HG03196 (cell line): ENCODE data around the gene NELL2.
"Not testable (repeated sequence)": the region's sequence is repeated elsewhere in the genome, so short reads cannot be mapped to it uniquely, and the experiment has no call there.

ENCODE experiments used
- ATAC-seq: cut with Tn5 transposase; IDR thresholded peaks from one replicate; pipeline ENCODE4 v1.9.1; 2021; ENCODE audit not compliant: unreplicated experiment

The NELL2 gene

GRCh38 chr12:44875954-44876543 is at the start of gene NELL2:
Gene NELL2, minus strand, starts transcription at chr12:44876315. Its CDS starts 446 bp downstream, at chr12:44875869.
- ATAC-seq, result no peak

GRCh38 chr12:44921736-44922135 is 45.6 kb upstream of the NELL2 start:
- ATAC-seq, result no peak

GRCh38 chr12:44917141-44917540 is 41.0 kb upstream of the NELL2 start:
- ATAC-seq, result no peak

DNA sequence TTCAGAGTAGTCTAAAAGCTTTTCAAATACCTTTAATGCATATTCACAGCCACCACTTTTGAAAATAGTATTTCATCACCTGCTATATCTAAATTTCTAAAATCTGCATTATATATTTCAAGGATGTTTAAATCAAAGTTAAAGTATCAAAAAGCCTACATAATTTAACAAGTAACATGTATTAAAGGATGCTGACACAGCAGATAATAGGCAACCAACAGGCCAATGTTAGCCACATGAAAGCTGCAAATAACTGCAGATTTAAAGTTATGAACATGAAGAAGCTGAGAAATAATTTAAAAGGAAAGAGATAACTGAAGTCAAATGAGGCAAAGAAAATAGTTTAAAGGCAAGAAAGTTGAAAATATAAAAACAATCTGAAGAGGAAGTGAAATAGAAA is 39.8 kb upstream of the NELL2 start:
- no peak for ATAC-seq

DNA sequence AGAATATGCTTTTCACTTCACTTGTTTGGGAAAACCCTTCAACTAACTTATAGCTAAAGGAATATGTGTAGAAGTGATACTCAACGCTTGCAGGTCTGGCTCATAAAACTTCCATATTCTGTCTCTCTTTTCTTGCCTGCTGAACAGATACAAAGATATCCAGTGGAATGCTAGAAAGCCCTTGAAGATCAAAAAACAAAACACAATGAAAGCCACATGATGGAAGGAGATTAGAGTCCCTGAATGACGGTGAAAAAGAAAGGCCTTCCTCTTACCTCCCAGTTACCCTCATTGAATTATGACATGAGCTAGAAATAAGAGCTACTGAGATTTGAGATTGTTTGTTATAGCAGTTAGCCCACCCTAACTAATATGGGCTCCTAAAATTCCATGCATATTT is 28.2 kb upstream of the NELL2 start:
- ATAC-seq, result no peak

GRCh38 chr12:44898108-44898507 is 22.0 kb upstream of the NELL2 start:
- not testable (repeated sequence) for ATAC-seq

- no peak for ATAC-seq
Measured at GRCh38 chr12:44889926-44890325, 13.8 kb upstream of the NELL2 start.

DNA sequence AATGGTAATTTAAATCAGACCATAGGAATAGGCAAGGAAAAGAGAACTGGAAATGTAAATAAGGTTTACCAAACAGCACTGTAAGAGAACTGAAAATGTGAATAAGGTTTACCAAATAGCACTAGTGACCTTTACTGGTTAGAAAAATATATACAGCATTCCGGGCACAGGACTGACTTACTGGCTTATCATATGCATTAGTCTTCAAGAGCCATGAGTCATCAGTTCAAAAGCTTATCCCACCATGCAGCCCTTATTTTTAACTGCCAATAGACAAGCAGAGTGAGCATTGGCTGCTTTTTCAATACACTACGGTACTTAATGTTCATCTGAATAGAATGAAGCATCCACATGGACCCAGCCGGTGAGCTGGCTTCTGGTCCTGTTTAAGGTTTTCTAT is 13.0 kb upstream of the NELL2 start:
- ATAC-seq, result no peak

- no peak for ATAC-seq
Measured at GRCh38 chr12:44885902-44886301, 9.8 kb upstream of the NELL2 start.

DNA sequence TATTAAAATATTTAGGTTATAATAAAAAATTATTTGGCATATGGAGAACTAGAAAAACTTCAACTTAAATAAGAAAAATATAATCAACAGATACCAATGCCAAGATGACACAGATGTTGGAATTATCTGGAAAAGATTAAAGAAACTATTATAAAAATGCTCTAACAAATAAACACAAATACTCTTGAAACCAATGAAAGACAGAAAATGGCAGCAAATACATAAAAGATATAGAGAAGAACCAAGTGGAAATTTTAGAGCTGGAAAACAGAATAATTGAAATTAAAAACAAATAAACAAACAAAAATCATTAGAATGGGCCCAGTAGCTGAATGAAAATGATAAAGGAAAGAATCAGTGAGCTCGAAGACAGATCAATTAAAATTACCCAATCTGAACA is 5.1 kb upstream of the NELL2 start:
- ATAC-seq, result no peak

DNA sequence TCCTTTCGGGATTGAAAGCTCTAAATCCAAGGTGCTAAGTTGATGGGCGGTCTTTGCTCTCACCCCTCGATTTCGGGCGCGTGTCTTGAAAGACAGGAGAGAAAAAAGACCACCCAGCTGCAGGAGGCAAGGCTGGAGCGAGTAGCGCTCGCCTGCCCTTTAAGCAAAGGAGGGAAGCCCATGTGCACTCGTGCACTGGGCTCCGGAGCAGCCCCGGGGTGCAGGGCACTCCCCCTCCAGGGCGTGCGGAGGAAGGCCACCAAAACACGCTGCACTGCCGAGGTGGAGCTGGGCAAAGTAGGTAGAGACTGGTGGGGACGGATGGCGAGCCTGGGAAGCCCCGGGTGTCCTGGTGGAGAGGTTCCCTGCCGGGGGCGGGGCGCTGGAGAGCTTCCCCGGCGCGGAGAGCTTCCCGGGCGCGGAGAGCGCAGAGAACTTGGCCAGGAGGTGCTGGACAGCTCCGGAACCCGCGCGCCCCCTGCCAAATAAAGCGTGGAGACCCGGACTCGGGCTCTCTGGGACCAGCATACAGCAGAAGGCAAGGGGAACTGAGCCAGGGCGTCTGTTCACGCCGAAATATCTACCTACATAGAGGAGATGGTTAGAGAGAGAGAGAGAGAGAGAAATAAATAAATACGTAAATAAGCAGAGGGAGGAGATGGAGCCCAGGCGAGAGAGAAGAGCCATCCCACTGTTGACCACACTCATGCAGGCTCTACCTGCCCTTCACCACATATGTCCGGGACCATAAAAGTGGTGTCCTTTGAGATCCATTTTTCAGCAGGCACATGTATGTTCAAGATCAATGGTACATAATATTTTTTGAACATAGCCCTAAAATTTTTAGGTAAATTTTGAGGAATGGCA is 662 bp upstream of the NELL2 start:
- no peak for ATAC-seq

GRCh38 chr12:44875417-44875953 is 630 bp downstream of the NELL2 start:
- ATAC-seq, result no peak

DNA sequence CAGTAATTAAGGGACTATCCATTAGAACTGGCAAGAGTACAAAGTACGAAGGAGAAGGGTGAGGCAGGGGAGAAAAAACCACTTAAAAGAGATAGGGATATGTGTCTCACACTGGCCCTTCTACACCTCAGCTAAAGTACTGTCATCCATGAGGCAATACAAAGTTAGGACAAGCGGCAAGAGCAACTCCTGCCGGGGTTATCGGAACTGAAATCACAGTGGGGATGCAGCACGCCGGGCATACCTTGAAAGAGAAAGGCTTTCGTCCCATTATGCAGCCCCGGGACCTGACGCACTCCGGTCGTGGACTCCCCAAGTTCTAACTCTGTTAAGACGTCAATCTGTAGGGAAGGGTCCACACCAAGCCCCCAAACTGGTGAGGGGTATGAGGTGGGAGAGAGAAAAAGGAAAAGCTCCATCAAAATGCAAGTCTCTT is 1.1 kb downstream of the NELL2 start:
- ATAC-seq, result no peak

- no peak for ATAC-seq
Measured at GRCh38 chr12:44873898-44874297, 2.2 kb downstream of the NELL2 start.

DNA sequence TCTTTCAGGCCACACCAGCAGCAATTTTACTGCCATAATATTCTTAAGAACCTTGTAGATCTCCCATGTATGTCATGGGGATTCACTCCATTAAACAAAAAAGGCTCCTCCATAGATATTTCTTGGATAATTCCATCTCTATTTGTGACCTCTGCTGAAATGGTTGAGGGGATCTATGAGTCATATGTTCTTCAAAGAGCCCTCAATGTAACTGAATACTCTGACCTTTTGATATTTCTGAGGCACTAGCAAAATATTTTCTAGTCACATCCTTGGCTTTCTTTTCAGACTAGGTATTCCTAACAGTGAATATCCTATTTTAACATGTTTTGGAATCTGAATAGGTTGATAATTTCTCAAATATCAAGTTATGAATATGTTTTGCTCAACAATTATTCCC is 6.6 kb downstream of the NELL2 start:
- ATAC-seq, result no peak

DNA sequence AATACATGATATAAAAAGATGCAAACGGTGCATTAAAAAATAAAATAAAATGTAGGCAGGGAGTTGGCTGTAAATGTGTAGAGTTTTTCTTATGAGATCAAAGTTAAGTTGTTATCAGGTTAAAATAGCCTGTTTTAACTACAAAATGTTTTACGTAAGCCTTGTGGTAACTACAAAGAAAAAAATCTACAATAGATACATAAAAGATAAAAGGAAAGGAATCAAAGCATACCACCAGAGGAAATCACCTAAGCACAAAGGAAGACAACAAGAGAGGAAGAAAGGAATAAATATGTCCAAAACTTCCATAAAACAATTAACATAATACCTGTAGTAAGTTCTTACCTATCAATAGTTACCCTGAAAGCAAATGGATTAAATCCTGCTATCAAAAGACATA is 12.2 kb downstream of the NELL2 start:
- no peak for ATAC-seq

- ATAC-seq, result no peak
Measured at GRCh38 chr12:44859998-44860689, 16.0 kb downstream of the NELL2 start.

- ATAC-seq, result no peak
Measured at GRCh38 chr12:44858226-44858855, 17.8 kb downstream of the NELL2 start.

- no peak for ATAC-seq
Measured at GRCh38 chr12:44852483-44852882, 23.6 kb downstream of the NELL2 start.

GRCh38 chr12:44851586-44851985 is 24.5 kb downstream of the NELL2 start:
- no peak for ATAC-seq

DNA sequence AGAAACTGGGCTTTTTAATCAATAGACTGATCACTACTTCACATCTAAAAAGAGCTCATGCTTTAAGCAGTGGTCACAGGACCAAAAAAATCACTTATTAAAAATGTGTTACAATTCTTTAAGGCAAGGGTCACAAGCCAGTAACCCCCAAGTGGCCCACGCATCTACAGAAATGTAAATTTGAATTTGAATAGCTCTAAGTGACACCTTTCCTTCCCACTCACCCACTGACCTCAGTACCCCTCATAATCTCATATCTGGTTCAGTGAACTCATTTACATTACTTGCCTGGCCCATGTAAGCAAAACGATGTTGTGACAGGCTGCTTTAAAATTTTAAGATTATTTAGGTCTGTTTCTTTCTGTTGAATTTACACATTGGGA is 27.4 kb downstream of the NELL2 start:
- ATAC-seq, result peak; percentile 49
